Stimulated activated CD4-positive, alpha-beta T cell treated with anti-CD3 and anti-CD28 coated beads, Interleukin-12 subunit alpha, Interleukin-12 subunit beta, amount 100 ng/mL, for 48 hours (primary cell): ENCODE data around the gene TTF2.
"Not testable (repeated sequence)": the region's sequence is repeated elsewhere in the genome, so short reads cannot be mapped to it uniquely, and the experiment has no call there.

Source experiments
- DNase-seq, 3 donors: peaks; one replicate each; pipeline ENCODE4 v3.0.0-alpha.2; 2020; ENCODE audit warnings: low read depth in 2 of 3, low spot score in 1 of 3

Gene TTF2

GRCh38 chr1:117092594-117092993 lies 32.5 kb downstream of the TTF2 start:
- no peak for DNase-seq

GRCh38 chr1:117093091-117093534 lies 33.0 kb downstream of the TTF2 start:
- no peak for DNase-seq

- DNase-seq, result peak in 1 of 3 donors; percentile 47
These were observed 33.9 kb downstream of the TTF2 start for GRCh38 chr1:117093870-117094621.

GRCh38 chr1:117094841-117095604 lies 34.9 kb downstream of the TTF2 start:
- DNase-seq, result no peak

GRCh38 chr1:117096951-117097408 lies 36.9 kb downstream of the TTF2 start:
- no peak for DNase-seq

- no peak for DNase-seq
These were observed 37.3 kb downstream of the TTF2 start for GRCh38 chr1:117097443-117097842.

- DNase-seq, result no peak
These were observed 38.3 kb downstream of the TTF2 start for GRCh38 chr1:117098287-117098890.

- no peak for DNase-seq
These were observed 41.2 kb downstream of the TTF2 start for GRCh38 chr1:117101334-117101733.

- DNase-seq, result not testable (repeated sequence)
These were observed 41.7 kb downstream of the TTF2 start for GRCh38 chr1:117101858-117102257.

- no peak for DNase-seq
These were observed 44.9 kb downstream of the TTF2 start for GRCh38 chr1:117104986-117105385.

- DNase-seq, result no peak
These were observed 45.6 kb downstream of the TTF2 start for GRCh38 chr1:117105722-117106121.

- no peak for DNase-seq
These were observed 46.4 kb downstream of the TTF2 start for GRCh38 chr1:117106478-117106877.

- DNase-seq, result no peak
These were observed 47.2 kb downstream of the TTF2 start for GRCh38 chr1:117107364-117107763.

GRCh38 chr1:117110774-117111173 lies 50.6 kb downstream of the TTF2 start:
- no peak for DNase-seq

GRCh38 chr1:117112047-117112717 lies 52.1 kb downstream of the TTF2 start:
- DNase-seq, result no peak

- no peak for DNase-seq
These were observed 53.1 kb downstream of the TTF2 start for GRCh38 chr1:117113199-117113598.

GRCh38 chr1:117114877-117115276 lies 54.8 kb downstream of the TTF2 start:
- DNase-seq, result no peak

- no peak for DNase-seq
These were observed 56.1 kb downstream of the TTF2 start for GRCh38 chr1:117116090-117116783.

GRCh38 chr1:117116784-117117130 lies 56.6 kb downstream of the TTF2 start:
- no peak for DNase-seq

- DNase-seq, result no peak
These were observed 57.6 kb downstream of the TTF2 start for GRCh38 chr1:117117697-117118096.

GRCh38 chr1:117118137-117118536 lies 58.0 kb downstream of the TTF2 start:
- no peak for DNase-seq
